ENCODE results near the gene ENTPD8. TPM values are rescaled to one million over a fixed set of nuclear protein-coding genes. Genes with fewer than 3 reads are reported as not detected.
"Not testable (repeated sequence)": the region's sequence is repeated elsewhere in the genome, so short reads cannot be mapped to it uniquely, and the experiment has no call there.

ENTPD8 gene
- total RNA-seq, 1 donor from 2014 or later, result not detected

DNA sequence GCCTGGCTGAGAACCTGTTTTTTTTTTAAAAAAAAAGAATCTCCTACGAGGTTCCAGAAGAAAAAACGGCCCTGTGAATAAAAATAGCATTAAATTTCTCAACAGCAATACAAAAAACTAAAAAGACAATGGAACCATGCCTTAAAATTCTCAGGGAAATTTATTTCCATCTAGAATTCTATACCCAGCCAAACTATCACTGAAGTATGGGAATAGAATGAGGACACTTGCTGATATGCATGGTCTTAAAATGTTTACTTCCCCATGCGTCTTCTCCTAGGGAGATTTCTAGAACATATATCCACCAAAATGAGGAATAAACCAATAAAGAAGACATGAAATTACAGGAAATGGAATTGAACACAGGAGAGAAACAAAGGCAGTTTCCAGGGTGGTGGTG lies 34.5 kb upstream of the ENTPD8 start:
- ATAC-seq, result no peak

DNA sequence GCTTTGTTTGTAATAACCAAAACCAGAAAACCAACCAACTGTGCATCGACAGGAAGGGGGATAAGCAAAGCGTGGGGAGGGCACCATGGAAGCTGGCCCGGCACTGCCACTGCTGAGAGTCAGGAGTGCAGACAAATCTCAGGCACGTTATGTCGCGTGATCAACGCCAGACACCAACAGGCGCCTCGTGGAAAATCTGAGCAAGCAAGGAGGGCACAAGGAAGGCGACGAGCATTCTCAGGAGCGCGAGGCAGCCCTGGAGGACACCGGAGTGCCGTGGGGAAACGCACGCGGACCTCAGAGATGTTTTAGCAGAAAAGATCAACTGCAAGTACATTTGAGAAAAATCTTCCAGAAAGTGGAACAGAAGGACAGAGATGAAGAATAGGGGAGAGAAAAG lies 33.1 kb upstream of the ENTPD8 start:
- no peak for ATAC-seq

DNA sequence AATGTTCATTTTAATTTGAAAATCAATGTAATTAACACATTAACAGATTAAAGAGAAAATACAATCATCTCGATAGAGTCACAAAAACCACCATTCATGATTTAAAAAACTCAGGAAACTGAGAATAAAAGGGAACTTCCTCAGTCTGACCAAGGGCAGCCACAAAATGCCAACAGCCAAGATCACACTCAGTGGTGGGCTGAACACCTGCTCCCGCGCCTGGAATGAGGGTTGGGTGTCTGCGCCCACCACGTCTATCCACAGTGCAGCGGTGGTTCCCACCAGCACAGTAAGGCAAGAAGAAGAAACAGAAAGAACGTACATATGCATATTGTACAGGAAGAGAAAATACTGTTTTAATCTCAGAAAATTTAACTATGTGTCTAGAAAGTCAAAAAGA lies 29.6 kb upstream of the ENTPD8 start:
- no peak for ATAC-seq

DNA sequence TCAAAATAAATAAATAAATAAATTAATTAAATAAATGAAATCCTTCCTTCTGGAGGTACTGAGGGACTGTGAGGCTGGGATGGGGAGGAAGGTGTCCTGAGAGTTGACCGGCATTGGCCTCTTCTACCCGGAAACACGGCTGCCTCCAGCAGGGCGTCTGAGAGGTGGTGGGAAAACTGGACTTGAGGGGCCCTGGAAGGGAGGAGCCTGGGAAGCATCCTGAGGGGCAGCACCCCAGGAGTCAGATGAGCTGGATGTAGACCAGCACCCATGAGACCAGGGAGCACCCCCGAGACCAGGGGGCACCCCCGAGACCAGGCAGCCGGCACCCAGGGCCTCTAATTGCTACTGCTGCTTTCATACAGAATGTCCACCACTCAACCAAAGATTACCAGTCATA lies 26.7 kb upstream of the ENTPD8 start:
- no peak for ATAC-seq

DNA sequence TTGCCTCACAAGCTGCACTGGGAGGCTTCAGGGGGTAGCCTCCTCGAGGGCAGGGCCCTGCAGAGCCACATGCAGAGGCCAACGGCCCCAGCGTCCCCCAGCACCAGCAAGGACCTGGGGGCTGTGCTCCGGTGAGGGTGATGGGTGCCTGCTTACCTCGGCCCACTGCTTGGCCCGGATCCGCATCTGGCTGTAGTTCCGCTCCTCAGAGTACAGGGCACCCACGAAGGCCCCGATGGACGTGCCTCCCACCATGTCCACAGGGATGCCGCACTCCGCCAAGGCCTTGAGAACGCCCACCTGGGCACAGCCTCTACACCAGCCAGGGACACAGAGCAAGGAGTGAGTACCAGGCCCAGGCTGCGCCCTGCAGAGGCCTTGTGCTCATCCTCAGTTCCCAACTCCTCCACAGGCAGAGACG lies 26.0 kb upstream of the ENTPD8 start:
- no peak for ATAC-seq

DNA sequence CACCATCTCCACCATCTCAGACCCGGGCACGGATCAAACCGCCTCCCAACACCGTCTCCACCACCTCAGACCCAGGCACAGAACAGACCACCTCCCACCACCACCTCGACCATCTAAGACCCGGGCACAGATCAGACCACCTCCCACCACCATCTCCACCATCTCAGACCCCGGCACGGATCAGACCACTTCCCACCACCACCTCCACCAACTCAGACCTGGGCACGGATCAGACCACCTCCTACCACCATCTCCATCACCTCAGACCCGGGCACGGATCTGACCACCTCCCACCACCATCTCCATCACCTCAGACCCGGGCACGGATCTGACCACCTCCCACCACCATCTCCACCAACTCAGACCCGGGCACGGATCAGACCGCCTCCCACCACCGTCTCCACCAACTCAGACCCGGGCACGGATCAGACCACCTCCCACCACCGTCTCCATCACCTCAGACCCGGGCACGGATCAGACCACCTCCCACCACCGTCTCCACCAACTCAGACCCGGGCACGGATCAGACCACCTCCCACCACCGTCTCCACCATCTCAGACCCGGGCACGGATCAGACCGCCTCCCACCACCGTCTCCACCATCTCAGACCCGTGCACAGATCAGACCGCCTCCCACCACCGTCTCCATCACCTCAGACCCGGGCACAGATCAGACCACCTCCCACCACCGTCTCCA lies 25.4 kb upstream of the ENTPD8 start:
- not testable (repeated sequence) for ATAC-seq

DNA sequence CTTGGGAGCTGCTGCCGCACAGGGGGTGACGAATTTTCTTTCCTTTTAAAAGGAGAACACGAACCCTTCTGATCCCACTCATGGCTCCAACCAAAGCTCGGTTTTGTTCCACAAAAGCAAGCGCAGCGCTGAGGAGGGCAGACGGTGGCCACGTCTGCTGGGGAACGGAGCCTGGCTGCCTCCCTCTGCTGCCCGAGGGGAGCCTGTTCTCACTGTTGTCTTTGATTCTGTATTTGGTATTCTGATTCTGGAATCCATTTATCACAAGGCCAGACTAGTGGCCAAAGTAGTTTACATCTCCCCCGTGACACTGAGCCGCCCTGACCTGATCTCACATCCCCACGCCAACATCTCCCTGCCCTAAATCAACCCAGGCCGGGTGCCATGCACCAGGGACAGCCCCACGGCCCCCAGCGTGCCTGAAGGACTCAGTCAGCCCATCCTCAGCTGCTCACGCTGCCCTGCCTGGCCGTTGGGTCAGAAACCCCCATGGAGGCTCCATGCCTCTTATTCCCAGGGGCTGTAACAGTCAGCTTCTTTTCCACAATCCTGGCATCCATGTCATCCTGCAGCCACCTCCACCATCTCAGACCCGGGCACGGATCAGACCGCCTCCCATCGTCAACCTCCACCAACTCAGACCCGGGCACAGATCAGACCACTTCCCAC lies 24.7 kb upstream of the ENTPD8 start:
- ATAC-seq, result no peak

DNA sequence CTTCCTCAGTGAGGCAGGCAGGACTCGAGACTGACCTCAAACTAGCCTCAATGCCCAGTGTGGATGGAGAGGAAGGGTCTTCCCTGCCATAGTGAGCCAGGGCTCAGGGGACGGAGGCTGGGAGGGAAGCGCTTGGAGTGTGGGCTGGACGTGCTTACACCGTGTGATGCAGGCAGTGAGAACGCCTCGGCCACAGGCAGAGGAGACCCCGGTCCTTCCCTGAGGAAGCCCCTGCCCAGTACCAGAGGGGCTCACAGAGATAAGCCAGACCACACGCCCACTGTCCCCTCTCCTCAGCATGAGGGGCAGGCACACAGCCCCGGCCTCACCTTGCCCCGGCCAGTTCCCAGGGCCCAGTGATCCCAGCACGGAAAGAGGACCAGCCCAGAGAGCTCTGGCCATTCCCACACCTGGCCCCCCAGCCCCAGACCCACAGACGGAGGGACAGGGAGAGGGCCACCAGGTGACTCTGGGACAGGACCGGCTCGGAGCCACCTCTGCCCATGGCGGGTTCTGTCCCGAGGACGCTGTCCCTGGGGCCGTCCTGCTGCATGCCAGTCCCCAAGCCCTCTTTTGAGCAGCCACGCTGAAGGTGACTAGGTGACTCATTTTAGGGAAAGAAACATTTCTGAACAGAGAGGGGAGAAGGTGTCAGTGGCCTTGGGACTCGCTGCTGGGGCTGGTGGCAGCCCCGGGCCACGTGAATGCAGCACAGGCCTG lies 24.0 kb upstream of the ENTPD8 start:
- ATAC-seq, result no peak

DNA sequence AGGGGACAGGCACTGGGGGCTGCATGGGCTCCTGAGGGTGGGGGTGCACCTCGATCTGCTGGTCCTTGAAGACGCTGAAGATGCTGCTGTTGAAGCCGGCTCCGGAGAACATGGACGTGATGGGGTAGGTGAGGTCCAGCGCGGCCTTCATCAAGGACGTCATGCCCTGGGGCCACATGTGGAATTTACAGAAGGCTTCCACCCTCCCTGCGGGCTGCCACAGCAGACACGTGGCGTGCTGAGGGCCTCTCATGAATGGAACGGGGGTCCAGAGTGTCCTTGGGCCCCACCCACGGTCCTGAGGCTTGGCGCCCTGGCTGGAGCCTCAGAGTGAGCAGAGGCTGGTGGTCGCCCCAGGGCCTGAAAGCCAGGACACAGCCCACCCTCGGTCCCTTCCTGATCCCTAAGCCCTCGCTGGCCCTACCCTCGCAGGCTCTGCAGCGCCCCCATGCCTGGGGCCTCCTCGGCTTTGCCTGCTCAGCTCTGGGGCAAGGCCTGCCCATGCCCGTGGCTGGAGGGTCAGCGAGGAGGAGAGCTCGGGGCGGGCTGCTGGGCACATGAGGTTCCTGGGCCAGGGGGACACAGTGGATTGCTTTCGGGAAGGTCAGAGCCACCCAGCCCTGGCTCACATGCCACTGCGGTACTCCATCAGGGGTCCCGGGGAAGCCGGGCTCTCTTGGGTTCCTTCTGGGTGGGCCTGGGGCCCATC lies 23.3 kb upstream of the ENTPD8 start:
- ATAC-seq, result no peak

DNA sequence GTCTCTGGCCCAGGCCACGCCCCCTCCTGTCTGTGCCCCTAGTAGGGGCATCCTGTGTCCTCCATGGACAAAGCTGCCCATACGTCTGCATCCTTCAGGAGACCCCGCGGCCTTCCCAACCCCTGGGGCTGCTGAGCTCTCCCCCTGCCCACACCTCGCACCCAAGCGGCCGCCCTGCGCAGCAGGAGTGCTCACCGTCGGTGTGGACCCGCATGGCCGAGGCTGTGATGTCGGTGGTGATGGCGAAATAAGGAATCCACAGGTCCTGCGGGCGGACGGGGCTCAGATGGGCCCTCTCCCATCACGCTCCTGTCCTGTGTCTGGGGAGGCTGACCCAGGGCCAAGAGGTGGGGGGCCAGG lies 22.8 kb upstream of the ENTPD8 start:
- ATAC-seq, result no peak

DNA sequence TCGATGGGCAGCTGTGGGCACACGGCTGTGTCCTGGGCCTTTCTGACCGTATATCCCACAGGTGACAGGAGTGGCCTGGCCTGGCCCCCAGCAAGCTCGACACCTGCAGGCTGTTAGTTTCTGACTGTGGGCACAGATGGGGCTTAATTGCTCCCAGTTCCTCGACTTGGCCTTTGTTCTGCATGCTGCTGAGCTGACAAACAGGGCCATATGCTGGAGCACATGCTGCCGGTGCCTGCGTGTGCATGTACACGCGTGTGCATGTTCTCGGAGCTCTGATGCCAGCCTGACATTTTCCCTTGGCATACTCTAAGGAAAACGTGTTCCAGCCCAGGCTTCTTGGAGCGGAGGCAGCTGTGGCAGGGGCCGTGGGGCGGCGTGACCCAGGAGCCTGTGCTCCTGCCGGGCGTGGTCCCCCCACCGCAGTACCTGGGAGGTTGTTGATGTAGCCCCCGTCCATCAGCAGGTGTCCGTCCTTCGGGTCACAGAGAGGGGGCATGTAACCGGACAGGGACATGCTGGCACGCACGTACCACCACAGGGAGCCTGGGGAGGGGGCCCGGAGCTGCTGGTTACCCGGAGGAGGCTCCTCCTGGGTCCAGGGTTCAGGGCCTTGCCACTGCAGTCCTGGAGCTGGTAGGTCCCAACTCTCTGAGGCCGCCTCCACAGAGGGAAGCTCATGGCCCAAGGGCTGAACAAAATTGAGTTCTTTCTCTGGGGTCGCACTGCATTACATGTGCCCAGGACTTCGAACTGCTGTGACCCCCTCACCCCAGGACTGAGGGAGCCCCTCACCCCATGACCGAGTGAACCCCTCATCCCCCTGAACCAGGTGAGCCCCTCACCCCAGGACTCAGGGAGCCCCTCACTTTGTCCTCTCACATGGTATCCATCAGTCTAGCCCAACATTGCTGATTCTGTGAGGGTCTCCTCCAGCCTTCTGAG lies 22.1 kb upstream of the ENTPD8 start:
- ATAC-seq, result no peak

DNA sequence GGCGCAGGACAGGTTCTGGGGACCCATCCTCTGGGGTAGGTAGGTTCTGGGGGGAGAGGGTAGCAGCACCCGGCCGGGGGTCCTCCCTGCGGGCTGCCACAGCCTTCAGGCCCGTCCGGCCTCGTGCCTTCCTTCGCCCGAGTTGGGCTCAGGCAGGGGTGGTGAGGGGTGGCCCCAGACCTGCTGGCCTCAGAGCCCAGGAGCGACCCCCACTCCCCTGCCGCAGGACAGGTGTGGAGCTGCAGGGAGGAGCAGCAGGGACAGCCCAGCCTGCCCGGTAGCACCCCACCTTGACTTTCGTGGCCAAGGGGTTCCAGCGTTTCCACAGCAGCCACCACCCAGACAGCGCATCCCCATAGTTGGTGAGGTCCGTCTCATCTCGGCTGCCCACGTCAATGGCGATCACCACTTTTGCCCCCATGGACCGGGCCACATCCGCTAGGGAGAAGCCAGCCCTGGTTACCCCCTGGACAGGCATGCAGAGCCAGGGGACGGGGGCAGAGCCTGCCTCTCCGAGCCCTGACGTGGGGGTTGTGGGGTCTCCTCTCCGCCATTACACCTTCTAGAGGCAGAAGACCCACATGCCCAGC lies 21.3 kb upstream of the ENTPD8 start:
- no peak for ATAC-seq

DNA sequence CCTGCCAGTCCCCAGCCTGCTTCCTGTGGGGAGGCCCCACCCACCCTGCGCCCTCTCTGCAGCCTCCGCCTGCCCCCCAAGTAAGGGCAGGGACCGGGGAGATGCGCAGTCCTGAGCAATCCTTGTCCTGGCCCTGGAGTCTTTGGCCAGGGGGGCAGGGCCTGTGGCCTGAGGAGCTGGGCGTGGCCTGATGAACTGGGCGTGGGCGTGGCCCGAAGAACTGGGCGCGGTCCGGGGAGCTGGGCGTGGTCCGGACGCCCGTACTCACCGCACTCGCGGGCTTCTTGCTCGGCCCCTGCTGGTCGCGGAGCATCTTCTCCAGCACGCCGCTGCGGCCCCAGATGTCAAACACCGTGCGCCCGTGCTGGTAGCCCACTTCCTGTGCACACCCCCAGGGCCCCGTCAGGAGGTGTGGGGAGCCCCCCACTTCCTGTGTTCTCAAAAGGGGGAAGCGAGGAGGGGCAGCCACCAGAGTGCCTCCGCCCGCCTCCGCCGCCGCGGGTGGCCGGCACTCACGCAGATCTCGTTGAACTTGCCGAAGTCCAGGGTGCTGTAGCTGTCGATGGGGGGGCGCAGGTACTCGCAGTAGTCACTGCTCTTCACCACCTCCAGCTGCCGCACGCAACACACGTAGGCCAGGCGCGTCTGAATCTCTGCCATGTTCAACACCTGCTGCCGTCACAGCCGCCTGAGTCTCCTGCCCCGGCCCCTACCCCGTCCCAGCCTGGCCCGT lies 20.7 kb upstream of the ENTPD8 start:
- peak; percentile 9 for ATAC-seq

DNA sequence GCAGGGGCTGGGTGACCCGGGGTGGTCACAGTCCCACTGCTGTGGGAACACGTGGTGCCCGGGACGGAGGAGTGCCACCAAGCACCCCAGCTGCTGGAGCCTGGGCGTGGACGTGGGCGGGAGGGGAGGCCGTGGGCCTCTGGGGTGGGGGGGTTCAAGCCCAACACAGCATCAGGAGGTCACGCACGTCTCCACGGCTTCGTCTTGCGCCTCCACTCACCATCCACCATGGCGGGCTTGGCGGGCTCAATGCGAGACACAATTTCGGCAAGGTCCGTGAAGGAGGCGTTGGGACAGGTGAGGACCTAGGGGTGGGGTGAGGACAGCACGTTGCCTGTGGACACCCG lies 20.1 kb upstream of the ENTPD8 start:
- ATAC-seq, result no peak

DNA sequence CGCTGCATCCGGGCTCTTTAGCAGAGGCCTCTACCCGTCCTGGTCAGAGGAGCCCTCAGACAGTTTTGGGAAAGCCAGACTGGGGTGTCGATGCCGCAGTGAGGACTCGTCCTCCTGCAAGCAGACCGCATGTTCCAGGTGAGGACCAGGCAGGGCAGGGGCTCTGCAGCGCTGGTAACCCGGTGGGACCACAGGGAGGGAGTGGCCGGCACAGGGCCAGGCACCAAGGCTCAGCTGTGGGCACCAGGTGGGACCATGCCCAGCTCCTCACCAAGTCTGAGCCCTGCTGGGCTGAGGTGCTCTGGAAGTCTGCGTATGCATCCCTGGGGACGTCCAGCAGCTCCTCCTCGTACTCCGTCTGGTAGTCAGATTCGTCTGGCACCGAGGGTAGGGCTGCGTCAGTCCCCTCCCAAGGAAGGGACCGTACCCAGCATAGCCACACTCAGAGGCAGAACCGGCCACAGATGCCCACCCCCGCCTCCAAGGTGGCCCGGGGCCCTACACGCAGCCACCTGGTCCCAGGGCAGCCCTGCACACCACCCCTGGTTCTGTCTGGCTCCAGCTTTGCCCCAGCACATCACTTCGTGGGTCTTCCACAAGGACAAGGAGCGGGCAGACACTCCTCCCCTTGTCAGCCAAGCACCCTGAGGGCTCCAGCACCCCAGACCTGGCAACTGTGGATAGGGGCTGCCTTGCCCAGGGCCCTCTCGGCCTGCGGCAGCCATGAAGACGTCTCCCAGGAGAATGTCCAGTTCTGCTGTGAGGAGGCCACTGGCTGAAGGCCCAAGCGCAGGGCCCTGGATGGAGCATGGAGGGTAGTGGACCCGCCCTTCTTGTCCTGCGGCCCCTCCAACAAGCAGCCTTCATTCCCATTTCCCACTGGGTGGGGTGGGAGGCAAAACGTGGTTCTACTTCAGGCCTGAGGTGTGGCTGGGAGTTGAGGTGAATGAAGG lies 19.5 kb upstream of the ENTPD8 start:
- no peak for ATAC-seq

DNA sequence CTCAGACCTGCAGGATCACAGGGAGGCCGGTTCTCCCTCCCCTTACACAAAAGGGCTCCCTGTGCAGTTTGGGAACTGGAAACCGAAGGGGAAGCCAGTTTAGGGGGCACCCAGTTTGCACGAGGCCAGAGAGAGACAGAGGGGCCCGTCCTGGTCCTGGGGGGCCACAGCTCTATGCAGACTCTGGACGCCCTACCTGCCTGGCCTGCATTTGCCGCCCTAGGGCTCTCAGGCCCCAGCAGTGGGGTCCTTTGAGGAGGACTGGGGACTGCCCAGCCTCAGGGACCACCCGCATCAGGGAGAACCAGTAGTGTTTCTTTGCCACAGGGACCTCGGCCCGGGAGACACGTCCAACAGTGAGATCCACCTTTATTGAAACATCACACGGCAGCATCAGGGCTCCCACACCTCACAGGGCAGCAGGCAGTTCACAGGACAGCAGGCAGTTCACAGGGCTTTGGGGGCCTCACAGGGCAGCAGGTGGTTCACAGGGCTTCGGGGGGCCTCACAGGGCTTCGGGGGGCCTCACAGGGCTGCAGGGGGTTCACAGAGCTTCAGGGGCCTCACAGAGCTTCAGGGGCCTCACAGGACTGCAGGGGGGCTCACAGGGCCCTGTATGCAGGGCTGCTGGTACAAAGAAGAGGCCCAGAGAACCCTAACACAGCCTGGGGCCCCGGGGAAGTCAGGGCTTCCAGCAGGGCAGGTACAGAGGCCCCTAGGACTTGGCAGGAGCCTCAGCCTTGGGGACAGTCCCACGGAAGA lies 18.6 kb upstream of the ENTPD8 start:
- peak; percentile 0 for ATAC-seq

DNA sequence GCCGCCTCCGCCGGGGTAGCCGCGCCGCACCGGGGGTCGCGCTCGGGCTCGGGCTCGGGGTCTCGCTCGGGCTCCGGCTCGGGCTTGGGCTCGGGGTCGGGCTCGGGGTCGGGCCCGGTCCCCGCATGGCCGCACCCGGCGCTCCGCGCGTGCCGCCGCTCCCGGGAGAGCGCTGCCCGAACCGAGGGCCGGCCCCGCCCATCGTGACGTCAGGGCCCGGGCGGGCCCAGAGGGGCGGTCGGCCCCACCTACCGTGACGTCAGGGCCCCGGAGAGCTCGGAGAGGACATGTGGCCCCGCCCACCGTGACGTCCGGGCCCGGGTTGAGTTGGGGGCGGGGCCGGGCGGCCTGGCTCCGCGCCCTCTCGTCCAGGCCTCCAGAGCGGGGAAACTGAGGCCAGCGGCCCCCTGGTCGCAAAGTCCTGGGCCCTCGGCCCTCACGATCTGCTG lies 18.0 kb upstream of the ENTPD8 start, which contains the start of gene NSMF:
Gene NSMF (minus strand): TSS at position 183 of the 449 bp plus-strand sequence. CDS start 232 bp downstream, outside the sequence.
- ATAC-seq, result peak; percentile 89

DNA sequence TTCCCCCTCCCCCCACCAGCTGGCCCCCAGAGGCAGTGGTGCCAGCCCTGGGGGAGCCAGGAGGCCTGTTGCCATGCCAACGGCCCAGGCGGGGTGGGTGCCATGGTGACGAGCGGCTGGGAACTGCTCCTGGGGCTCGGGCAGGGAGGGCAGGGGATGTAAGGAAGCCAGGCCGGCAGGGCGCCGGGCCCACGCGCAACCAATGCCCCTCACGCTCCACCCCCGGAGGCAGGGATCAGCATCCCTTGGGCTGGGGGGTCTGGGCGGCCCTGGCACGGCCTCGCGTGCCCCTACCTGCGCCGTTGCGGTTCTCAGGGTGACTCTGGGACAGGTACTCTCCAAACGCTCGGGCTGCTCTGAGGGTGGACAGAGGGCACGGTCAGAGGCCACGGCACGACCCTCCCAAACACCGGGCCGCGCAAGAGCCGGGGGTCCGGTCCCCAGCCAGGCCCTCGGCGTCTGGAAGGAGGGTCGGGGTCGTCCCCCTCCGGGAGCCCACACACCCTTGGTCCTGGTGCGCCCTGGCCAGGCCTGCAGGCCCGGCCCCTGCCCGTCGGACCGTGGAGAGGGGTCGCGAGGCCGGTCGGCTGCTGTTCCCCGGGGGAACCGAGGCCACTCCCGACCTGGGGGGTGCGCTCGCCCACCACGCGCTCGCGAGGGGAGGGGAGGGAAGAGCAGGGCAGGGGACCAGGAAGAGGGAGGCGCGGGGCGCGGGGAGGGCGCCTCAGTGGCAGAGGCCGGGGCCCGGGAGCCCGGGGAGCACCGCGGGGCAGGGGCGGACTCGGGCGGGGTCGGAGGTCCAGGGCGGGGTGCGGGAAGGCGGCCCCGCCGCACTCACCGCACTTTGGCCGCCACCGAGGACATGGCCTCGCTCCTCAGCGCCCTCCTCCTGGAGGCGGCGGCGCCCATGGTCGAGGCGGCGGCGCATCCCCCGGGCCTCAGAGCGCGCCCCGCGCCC lies 17.3 kb upstream of the ENTPD8 start:
- no peak for ATAC-seq

Measured in esophagus mucosa (tissue), 1 donor.